ENCODE data around the gene ASF1B. TPM values are rescaled to one million over a fixed set of nuclear protein-coding genes. Genes with fewer than 3 reads are reported as not detected.

ASF1B gene
- total RNA-seq, 2 donors from 2014 or later = 5.1 to 19.7 TPM

DNA sequence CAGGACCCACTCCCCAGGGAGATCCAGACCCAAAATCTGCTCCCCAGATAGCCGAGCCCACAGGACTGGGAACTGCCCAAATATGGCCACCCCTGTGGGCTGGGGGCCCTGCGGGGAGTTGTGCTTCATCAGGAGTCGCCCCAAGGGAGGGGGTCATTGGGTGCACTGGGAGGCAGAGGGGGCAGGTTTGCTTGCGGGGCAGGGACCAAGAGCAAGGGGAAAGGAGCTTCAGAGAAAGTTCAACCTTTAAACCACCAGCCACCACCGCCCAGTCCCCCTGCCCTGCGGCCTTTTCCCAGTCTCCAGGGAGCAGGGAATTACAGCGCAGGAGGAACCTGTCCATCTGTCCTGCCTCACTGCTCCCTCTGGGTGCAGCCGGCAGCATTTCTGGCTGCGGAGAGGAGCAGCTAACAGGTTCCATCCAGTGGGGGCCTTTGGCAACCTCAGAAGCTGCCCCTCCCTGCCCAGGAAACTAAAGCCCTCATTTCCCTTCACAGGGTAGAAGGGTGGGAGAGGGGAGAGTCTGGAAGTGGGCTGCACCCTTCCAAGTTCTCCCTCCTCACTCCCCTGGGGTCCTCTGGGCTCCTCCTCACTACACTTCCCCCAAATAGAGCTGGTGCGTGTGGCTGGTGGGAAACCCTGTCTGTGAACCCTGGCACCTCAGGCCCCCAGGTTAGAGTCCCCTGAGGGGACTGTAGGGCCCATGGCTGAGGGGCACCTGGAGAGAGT is 13.8 kb upstream of the ASF1B start:
- no peaks in the 10 kb centered on the region for H3K9me3 ChIP-seq
- peak overlapping the region; percentile 63 to 68 for H3K27ac ChIP-seq
- no peak for DNase-seq (ENCODE audit: low spot score)
- peaks cover 10% of the 10 kb centered on the region for H3K4me1 ChIP-seq (replicated peaks)
- WGBS = 42% methylated on average over 10 of the region's 10 CpGs
- intact Hi-C loops (cut with DNase I) = no loop called here
- TF ChIP-seq POLR2AphosphoS5 (IDR thresholded peaks at IDR 0.05) (no peak), POLR2A (IDR thresholded peaks at IDR 0.05) (no peak)
- TF ChIP-seq, protein P1, sequence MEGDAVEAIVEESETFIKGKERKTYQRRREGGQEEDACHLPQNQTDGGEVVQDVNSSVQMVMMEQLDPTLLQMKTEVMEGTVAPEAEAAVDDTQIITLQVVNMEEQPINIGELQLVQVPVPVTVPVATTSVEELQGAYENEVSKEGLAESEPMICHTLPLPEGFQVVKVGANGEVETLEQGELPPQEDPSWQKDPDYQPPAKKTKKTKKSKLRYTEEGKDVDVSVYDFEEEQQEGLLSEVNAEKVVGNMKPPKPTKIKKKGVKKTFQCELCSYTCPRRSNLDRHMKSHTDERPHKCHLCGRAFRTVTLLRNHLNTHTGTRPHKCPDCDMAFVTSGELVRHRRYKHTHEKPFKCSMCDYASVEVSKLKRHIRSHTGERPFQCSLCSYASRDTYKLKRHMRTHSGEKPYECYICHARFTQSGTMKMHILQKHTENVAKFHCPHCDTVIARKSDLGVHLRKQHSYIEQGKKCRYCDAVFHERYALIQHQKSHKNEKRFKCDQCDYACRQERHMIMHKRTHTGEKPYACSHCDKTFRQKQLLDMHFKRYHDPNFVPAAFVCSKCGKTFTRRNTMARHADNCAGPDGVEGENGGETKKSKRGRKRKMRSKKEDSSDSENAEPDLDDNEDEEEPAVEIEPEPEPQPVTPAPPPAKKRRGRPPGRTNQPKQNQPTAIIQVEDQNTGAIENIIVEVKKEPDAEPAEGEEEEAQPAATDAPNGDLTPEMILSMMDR (IDR thresholded peaks at IDR 0.05) = no peak
- peak overlapping the region in 1 of 2 donors; percentile 0 for H3K4me3 ChIP-seq
- peaks cover 0 to 4% of the 10 kb centered on the region in 2 donors for H3K36me3 ChIP-seq
- no peaks in the 10 kb centered on the region for H3K27me3 ChIP-seq (replicated peaks; ENCODE audit: insufficient read depth)

DNA sequence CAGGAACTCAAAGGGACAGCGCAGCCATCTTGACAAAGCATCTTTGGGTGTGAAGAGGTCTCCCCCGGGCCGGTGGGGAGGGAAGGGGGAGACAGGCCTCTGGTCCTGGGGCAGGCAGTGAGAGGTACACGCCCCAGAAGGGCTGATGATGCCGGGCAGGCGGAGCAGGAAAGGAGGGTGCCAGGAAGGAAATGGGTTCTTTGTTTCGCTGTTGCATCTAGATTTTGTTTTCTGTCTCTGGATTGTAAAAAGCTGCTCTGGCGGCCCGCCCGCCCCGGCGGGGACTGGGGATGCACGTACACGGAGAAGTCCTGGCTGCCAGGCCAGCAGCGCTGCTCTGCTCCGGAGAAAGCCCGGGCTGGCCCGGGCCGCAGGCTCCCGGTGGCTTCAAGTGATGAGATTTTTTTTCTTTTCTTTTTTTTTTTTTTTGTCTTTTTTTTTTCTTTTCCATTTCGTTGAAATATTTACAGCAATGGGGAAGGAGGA is 13.2 kb upstream of the ASF1B start:
- under 1% methylated on average over 21 of the region's 21 CpGs for WGBS
- H3K27ac ChIP-seq = peak overlapping the region; percentile 63 to 68
- no peaks in the 10 kb centered on the region for H3K27me3 ChIP-seq (replicated peaks; ENCODE audit: insufficient read depth)
- H3K4me1 ChIP-seq (replicated peaks) = peaks cover 10% of the 10 kb centered on the region
- peak overlapping the region in 1 of 2 donors; percentile 0 for H3K4me3 ChIP-seq
- intact Hi-C loops (cut with DNase I) = loop anchor here (5.0 to 10.0 kb wide), 2 partner anchors 53 to 325 kb away; partner anchors contain the start of gene PTGER1
- no peaks in the 10 kb centered on the region for H3K9me3 ChIP-seq
- peak; percentile 83 for DNase-seq (ENCODE audit: low spot score)
- peaks cover 0 to 4% of the 10 kb centered on the region in 2 donors for H3K36me3 ChIP-seq
- peak; percentile 51 for TF ChIP-seq POLR2AphosphoS5 (IDR thresholded peaks at IDR 0.05)
- TF ChIP-seq, protein P1 (IDR thresholded peaks at IDR 0.05) = no peak
- TF ChIP-seq POLR2A (IDR thresholded peaks at IDR 0.05) = no peak

GRCh38 chr19:14148751-14149410 is 12.5 kb upstream of the ASF1B start:
- H3K27ac ChIP-seq = peak overlapping the region; percentile 63 to 68
- no peaks in the 10 kb centered on the region for H3K9me3 ChIP-seq
- H3K4me3 ChIP-seq = no peak overlapping the region
- TF ChIP-seq, protein P1 (IDR thresholded peaks at IDR 0.05) = no peak
- no peak for TF ChIP-seq POLR2A (IDR thresholded peaks at IDR 0.05)
- no peak for TF ChIP-seq POLR2AphosphoS5 (IDR thresholded peaks at IDR 0.05)
- 54% methylated on average over 13 of the region's 13 CpGs for WGBS
- no peak for DNase-seq (ENCODE audit: low spot score)
- peaks cover 10% of the 10 kb centered on the region for H3K4me1 ChIP-seq (replicated peaks)
- peaks cover 0 to 4% of the 10 kb centered on the region in 2 donors for H3K36me3 ChIP-seq
- H3K27me3 ChIP-seq (replicated peaks; ENCODE audit: insufficient read depth) = no peaks in the 10 kb centered on the region
- intact Hi-C loops (cut with DNase I) = loop anchor here (1.0 to 10.0 kb wide), 3 partner anchors 53 to 326 kb away; partner anchors contain the start of gene PTGER1

- Histone ChIP-seq H3K36me3 (peaks cover 0 to 4% of the 10 kb centered on the region in 2 donors), H3K27me3 (replicated peaks; ENCODE audit: insufficient read depth) (no peaks in the 10 kb centered on the region), H3K4me1 (replicated peaks) (peaks cover 10% of the 10 kb centered on the region), H3K4me3 (no peak overlapping the region), H3K9me3 (no peaks in the 10 kb centered on the region), H3K27ac (peak overlapping the region; percentile 63 to 68)
- intact Hi-C loops (cut with DNase I) = loop anchor here (1.0 to 10.0 kb wide), 3 partner anchors 54 to 327 kb away; partner anchors contain the start of gene PTGER1
- WGBS = 18% methylated on average over 20 of the region's 20 CpGs
- TF ChIP-seq POLR2A (IDR thresholded peaks at IDR 0.05) (no peak), POLR2AphosphoS5 (IDR thresholded peaks at IDR 0.05) (peak; percentile 34)
- TF ChIP-seq, protein P1 (IDR thresholded peaks at IDR 0.05) = peak; percentile 53 to 89 (median 72)
- peak; percentile 48 for DNase-seq (ENCODE audit: low spot score)
Measured at GRCh38 chr19:14147797-14148605, 11.6 kb upstream of the ASF1B start.

Measured in prostate gland (tissue), 2 donors.